Gastroesophageal sphincter (tissue), 3 donors: ENCODE data around the gene CTNND2.

Experiments used
- EP300 ChIP-seq: sonication (generic); formaldehyde crosslinking; IDR thresholded peaks from one replicate; pipeline ENCODE4 v1.6.1; 2017; ENCODE audit warnings: antibody characterized with exemption, mild to moderate bottlenecking
- POLR2A ChIP-seq, 2 donors: fragments of 450-650 bp; IDR thresholded peaks; one replicate each; pipeline ENCODE4 v1.6.1; 2017; ENCODE audit warnings: antibody characterized with exemption in 2 of 2, mild to moderate bottlenecking in 2 of 2, moderate library complexity in 1 of 2
- POLR2AphosphoS5 ChIP-seq: sonication (generic); formaldehyde crosslinking; IDR thresholded peaks from one replicate; pipeline ENCODE4 v1.6.1; 2017; ENCODE audit warnings: antibody characterized with exemption
- TF ChIP-seq, protein P1 (sequence below), 4 experiments: fragments of 200-600 bp in 2 of 4; fragments of 450-650 bp in 2 of 4; sonication (generic) in 1 of 4; IDR thresholded peaks; one replicate each; pipeline ENCODE4 v1.5.1; 2017 to 2019; ENCODE audit warnings: antibody characterized with exemption in 4 of 4, mild to moderate bottlenecking in 2 of 4, moderate library complexity in 2 of 4

DNA sequence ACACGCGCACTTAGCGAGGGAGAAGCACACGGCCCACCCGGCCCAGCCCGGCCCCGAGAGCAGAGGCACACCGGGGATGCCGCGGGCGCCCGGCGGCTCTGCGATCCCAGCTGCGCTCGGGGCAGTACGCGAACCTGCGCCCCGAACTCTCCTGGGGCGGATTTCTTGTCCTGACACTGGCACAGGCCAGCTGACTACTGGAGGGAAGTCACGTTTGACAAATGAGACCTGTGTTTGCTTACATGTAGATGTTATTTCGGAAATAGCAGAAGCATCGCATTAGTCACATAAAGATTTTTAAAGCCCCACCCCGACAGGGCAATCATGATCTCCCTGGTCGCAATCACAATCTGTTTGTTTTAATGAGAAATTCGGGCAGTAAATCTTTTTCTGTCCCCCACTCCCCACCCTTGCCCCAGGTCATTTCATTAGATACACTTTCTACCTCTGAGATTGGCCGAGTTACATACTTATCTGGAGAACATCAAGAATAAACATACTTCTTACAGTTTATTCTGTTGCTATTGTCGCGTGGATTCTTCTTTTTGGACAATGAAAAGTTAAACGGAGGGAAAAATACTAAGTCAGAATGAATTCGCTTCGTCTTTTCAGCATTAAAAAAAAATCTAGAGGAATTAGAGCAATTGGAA is 518.9 kb downstream of the CTNND2 start:
- TF ChIP-seq POLR2AphosphoS5 (no peak), EP300 (no peak), POLR2A (IDR thresholded peaks at IDR 0.05) (no peak)
- TF ChIP-seq, protein P1, sequence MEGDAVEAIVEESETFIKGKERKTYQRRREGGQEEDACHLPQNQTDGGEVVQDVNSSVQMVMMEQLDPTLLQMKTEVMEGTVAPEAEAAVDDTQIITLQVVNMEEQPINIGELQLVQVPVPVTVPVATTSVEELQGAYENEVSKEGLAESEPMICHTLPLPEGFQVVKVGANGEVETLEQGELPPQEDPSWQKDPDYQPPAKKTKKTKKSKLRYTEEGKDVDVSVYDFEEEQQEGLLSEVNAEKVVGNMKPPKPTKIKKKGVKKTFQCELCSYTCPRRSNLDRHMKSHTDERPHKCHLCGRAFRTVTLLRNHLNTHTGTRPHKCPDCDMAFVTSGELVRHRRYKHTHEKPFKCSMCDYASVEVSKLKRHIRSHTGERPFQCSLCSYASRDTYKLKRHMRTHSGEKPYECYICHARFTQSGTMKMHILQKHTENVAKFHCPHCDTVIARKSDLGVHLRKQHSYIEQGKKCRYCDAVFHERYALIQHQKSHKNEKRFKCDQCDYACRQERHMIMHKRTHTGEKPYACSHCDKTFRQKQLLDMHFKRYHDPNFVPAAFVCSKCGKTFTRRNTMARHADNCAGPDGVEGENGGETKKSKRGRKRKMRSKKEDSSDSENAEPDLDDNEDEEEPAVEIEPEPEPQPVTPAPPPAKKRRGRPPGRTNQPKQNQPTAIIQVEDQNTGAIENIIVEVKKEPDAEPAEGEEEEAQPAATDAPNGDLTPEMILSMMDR (IDR thresholded peaks at IDR 0.05): no peak
